K562 (cell line): Measurements from ENCODE around the gene IFNAR2. TPM values are rescaled to one million over a fixed set of nuclear protein-coding genes. Genes with fewer than 3 reads are reported as not detected.

ENCODE experiments used
- ATAC-seq: fragments of 200-7000 bp; cut with Tn5 transposase; 3 replicates; pipeline ENCODE4 v1.9.1; 2020; ENCODE audit warnings: moderate library complexity
- BruUV-seq: library from RNA; stranded (reverse); fragments of 400-500 nt; replicated peaks from 2 replicates; lab custom pipeline; 2021; lab: Mats Ljungman, UMichigan
- CTCF ChIA-PET: fragments of 300-600 bp; formaldehyde crosslinking; extraction: SDS; loops from one replicate; lab custom pipeline; 2021; ENCODE audit warnings: low intra/inter-chr PET ratio; lab: Yijun Ruan, JAX
- POLR2A ChIA-PET: fragments of 300-600, 350-650 bp; sonication (Branson Sonifier 250); formaldehyde crosslinking; extraction: SDS; loops from one replicate; lab custom pipeline; 2021; ENCODE audit warnings: antibody characterized with exemption, inconsistent platforms; lab: Yijun Ruan, JAX
- DNase-seq, 4 experiments: peaks; one replicate each; pipeline versions ENCODE4 v3.0.0 to v3.0.0-alpha.2; 2011 to 2018; ENCODE audit warnings: low spot score in 3 of 4, mixed read lengths in 3 of 4; ENCODE audit errors: extremely low read depth in 1 of 4
- FAIRE-seq: peaks from 2 replicates; lab custom pipeline; 2011; peaks lifted over from hg19 to GRCh38; lab: Jason Lieb, UNC
- H2AFZ ChIP-seq: 2 replicates; pipeline ENCODE4 v1.6.0; 2011; ENCODE audit warnings: low read depth, low read length, control low read depth, inconsistent platforms
- H3K27ac ChIP-seq: fragments of 200-600 bp; 3 replicates; pipeline ENCODE4 v1.8.0; 2011; ENCODE audit warnings: low read depth, mild to moderate bottlenecking, control low read depth, inconsistent platforms, low read length, moderate library complexity, mixed read lengths; ENCODE audit errors: extremely low read depth
- H3K27me3 ChIP-seq, 2 experiments: fragments of 300-600 bp in 1 of 2; 2 replicates in 1 of 2; 3 replicates in 1 of 2; pipeline versions ENCODE4 v1.6.0 to v1.8.0; 2011; ENCODE audit warnings: inconsistent platforms in 2 of 2, low read length in 2 of 2, mild to moderate bottlenecking in 1 of 2, mixed read lengths in 1 of 2, moderate library complexity in 1 of 2; ENCODE audit not compliant: control insufficient read depth in 2 of 2, insufficient read depth in 2 of 2
- H3K36me3 ChIP-seq: fragments of 300-600 bp; 3 replicates; pipeline ENCODE4 v1.8.0; 2011; ENCODE audit warnings: mild to moderate bottlenecking, low read length, inconsistent platforms; ENCODE audit not compliant: control insufficient read depth, insufficient read depth
- H3K4me1 ChIP-seq, 2 experiments: fragments of 200-600 bp in 1 of 2; replicated peaks in 1 of 2; 2 replicates in 1 of 2; 3 replicates in 1 of 2; pipeline versions ENCODE4 v1.5.1 to v1.8.0; 2011; ENCODE audit warnings: inconsistent platforms in 2 of 2, low read length in 2 of 2, mild to moderate bottlenecking in 1 of 2, mixed read lengths in 1 of 2, moderate library complexity in 1 of 2; ENCODE audit not compliant: control insufficient read depth in 2 of 2, insufficient read depth in 2 of 2
- H3K4me2 ChIP-seq: 2 replicates; pipeline ENCODE4 v1.6.1; 2011; ENCODE audit warnings: low read length, control low read depth, inconsistent platforms, mixed read lengths; ENCODE audit not compliant: insufficient read depth
- H3K4me3 ChIP-seq: fragments of 200-600 bp; sonication (generic), shearing (Covaris generic); 2 replicates; pipeline ENCODE4 v1.5.1; 2016; ENCODE audit warnings: control low read depth, inconsistent platforms
- H3K79me2 ChIP-seq: fragments of 200-600 bp; 3 replicates; pipeline ENCODE4 v1.8.0; 2011; ENCODE audit warnings: low read length, inconsistent platforms; ENCODE audit not compliant: control insufficient read depth, insufficient read depth
- H3K9ac ChIP-seq, 2 experiments: 2 replicates each; pipeline versions ENCODE4 v1.6.0 to v1.6.1; 2011; ENCODE audit warnings: low read depth in 2 of 2, low read length in 2 of 2, control low read depth in 1 of 2, inconsistent platforms in 1 of 2, mild to moderate bottlenecking in 1 of 2, mixed read lengths in 1 of 2; ENCODE audit not compliant: insufficient read depth in 1 of 2
- H3K9me1 ChIP-seq: one replicate; pipeline ENCODE4 v1.6.0; 2011; ENCODE audit warnings: inconsistent platforms, mild to moderate bottlenecking, low read length, moderate library complexity; ENCODE audit not compliant: control insufficient read depth, insufficient read depth
- H3K9me3 ChIP-seq: replicated peaks from 2 replicates; pipeline ENCODE4 v1.5.1; 2011; ENCODE audit warnings: low read depth, low read length, inconsistent platforms; ENCODE audit not compliant: control insufficient read depth, insufficient read depth
- H4K20me1 ChIP-seq: replicated peaks from 2 replicates; pipeline ENCODE4 v1.6.1; 2011; ENCODE audit warnings: low read length, inconsistent platforms, mixed read lengths; ENCODE audit not compliant: control insufficient read depth, insufficient read depth
- CBX3 ChIP-seq, 2 experiments: IDR thresholded peaks; 1 replicate in 1 of 2; 2 replicates in 1 of 2; pipeline ENCODE4 v1.6.1; 2012; ENCODE audit warnings: inconsistent platforms in 2 of 2, low read length in 2 of 2, borderline replicate concordance in 1 of 2, control low read depth in 1 of 2
- CC2D1A ChIP-seq: fragments of 450-650 bp; IDR thresholded peaks from 2 replicates; pipeline ENCODE4 v1.6.1; 2017; ENCODE audit warnings: mild to moderate bottlenecking
- E2F3 ChIP-seq: fragments of 250-450 bp; sonication (Bioruptor Pico); IDR thresholded peaks from 2 replicates; pipeline ENCODE4 v1.4.0; 2020; ENCODE audit warnings: mild to moderate bottlenecking
- FOXA3 ChIP-seq, 2 experiments: fragments of 450-650 bp in 1 of 2; sonication (generic) in 1 of 2; formaldehyde crosslinking; IDR thresholded peaks in 1 of 2; conservative IDR thresholded peaks in 1 of 2; 2 replicates each; pipeline versions ENCODE4 v1.4.0 to v1.8.0; 2020 to 2022; ENCODE audit warnings: mild to moderate bottlenecking in 2 of 2, missing genetic modification reagents in 1 of 2
- SIRT6 ChIP-seq: IDR thresholded peaks from one replicate; pipeline ENCODE4 v1.6.1; 2012; ENCODE audit warnings: low read depth, mild to moderate bottlenecking, control low read depth, inconsistent platforms, low read length, moderate library complexity
- SMAD1 ChIP-seq: fragments of 150-350 bp; IDR thresholded peaks from 2 replicates; pipeline ENCODE4 v1.6.1; 2014; ENCODE audit warnings: low read length, low read depth; ENCODE audit not compliant: partially characterized antibody
- STAT5B ChIP-seq: fragments of 250-450 bp; sonication (Bioruptor Pico); IDR thresholded peaks from 2 replicates; pipeline ENCODE4 v1.8.0; 2021; ENCODE audit warnings: mild to moderate bottlenecking, inconsistent platforms
- TAF1 ChIP-seq: IDR thresholded peaks from 2 replicates; pipeline ENCODE4 v1.6.1; 2011; ENCODE audit warnings: mild to moderate bottlenecking, low read length, moderate library complexity; ENCODE audit not compliant: insufficient read depth, control insufficient read depth, severe bottlenecking; ENCODE audit errors: extremely low read depth
- TFAP4 ChIP-seq: sonication (generic); formaldehyde crosslinking; IDR thresholded peaks from 2 replicates; pipeline ENCODE4 v1.8.0; 2022; ENCODE audit warnings: missing genetic modification reagents, mild to moderate bottlenecking, moderate library complexity, borderline replicate concordance
- ZNF140 ChIP-seq: fragments of 250-450 bp; sonication (Bioruptor Pico); IDR thresholded peaks from 2 replicates; pipeline ENCODE4 v1.8.0; 2021; ENCODE audit warnings: moderate library complexity, mild to moderate bottlenecking, inconsistent platforms
- WGBS: fragments of 100-300 bp; shearing (Covaris generic); methylation state at CpG from one replicate; pipeline ENCODE4 v1.1.6; 2016; ENCODE audit warnings: low coverage, mixed read lengths; ENCODE audit not compliant: insufficient coverage; ENCODE audit errors: missing lambda C conversion rate; 5-methylcytosine and 5-hydroxymethylcytosine counted together
- in situ Hi-C: fragments of 300-500 bp; cut with MboI; formaldehyde crosslinking; loops from 4 replicates; pipeline ENCODE4 v1.15.0; 2018; ENCODE audit warnings: inconsistent platforms, mixed read lengths
- intact Hi-C: fragments of 100-400 bp; cut with micrococcal nuclease; formaldehyde crosslinking; loops from 2 replicates; pipeline ENCODE4 v1.14.2; 2022
- polyA plus RNA-seq, 8 experiments: library from polyadenylated mRNA; depleted of rRNA in 4 of 8; stranded (reverse) in 5 of 8; unstranded in 3 of 8; fragments of >200 nt; fragmentation: Nextera tagmentation in 2 of 8; fragmentation: Illumina TruSeq in 1 of 8; extraction: Ambion mirVana in 2 of 8; extraction: Trizol in 1 of 8; gene quantifications; 2 replicates each; pipeline versions ENCODE4 v1.2.1 to v1.2.3, GENCODE V29; 2011 to 2014; ENCODE audit warnings: inconsistent platforms in 1 of 8, missing spikeins in 1 of 8
- total RNA-seq, 7 experiments: library from RNA; depleted of rRNA in 6 of 7; stranded (reverse); fragments of >200 nt in 6 of 7; fragmentation: Illumina TruSeq in 2 of 7; extraction: Trizol in 2 of 7; gene quantifications; 2 replicates each; pipeline versions ENCODE4 v1.2.1 to v1.2.3, GENCODE V29; 2011 to 2021; ENCODE audit warnings: low replicate concordance in 1 of 7
- TF ChIP-seq, protein P1 (sequence below): fragments of 250-450 bp; sonication (Bioruptor Pico); IDR thresholded peaks from 2 replicates; pipeline ENCODE4 v1.5.0; 2021; ENCODE audit warnings: mild to moderate bottlenecking, borderline replicate concordance
- TF ChIP-seq, protein P2 (sequence below): fragments of 200-800 bp; sonication (Bioruptor generic); IDR thresholded peaks from 2 replicates; pipeline ENCODE4 v1.6.1; 2017; ENCODE audit warnings: missing genetic modification characterization, missing compliant biosample characterization

Gene IFNAR2
- total and polyA plus RNA-seq, 9 of the 15 experiments (the other 6 are each of a cell fraction or from before 2014, with no cell fraction given) = 1.7 to 48.3 (median 8.4) TPM

DNA sequence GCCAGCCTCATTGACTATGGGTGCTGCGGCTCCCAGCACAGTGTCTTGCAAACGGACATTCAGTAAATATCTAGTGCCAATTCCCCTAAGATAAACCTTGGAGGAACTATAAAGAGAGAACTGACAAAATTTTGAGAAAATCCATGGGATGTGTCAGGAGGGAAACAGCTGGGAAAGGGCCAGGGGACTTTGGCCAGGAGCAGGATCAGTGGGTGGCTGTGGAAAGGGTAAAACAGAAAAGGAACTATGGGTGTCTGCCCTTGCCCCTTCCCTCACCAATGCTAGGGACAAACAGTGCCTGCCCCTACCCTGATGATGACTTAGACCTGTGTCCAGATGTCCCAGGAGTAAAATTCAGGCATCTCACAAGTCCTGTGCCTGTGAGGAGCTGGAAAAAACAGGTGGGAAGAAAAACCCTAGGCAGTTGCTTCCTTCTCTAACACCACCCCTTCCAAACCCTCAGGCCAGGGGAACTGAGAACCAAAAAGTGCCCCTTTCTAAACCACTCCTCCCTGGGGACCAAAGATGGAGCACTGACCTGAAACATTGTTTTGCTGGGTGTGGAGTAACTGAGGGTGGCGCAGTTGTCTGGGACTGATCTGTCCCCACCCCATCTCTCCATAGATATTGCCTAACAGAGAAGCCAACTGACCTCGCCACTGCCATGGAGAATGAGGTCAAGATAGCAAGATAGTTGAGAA, 22.1 kb upstream of the IFNAR2 start (continued):
- TF ChIP-seq, protein P1, sequence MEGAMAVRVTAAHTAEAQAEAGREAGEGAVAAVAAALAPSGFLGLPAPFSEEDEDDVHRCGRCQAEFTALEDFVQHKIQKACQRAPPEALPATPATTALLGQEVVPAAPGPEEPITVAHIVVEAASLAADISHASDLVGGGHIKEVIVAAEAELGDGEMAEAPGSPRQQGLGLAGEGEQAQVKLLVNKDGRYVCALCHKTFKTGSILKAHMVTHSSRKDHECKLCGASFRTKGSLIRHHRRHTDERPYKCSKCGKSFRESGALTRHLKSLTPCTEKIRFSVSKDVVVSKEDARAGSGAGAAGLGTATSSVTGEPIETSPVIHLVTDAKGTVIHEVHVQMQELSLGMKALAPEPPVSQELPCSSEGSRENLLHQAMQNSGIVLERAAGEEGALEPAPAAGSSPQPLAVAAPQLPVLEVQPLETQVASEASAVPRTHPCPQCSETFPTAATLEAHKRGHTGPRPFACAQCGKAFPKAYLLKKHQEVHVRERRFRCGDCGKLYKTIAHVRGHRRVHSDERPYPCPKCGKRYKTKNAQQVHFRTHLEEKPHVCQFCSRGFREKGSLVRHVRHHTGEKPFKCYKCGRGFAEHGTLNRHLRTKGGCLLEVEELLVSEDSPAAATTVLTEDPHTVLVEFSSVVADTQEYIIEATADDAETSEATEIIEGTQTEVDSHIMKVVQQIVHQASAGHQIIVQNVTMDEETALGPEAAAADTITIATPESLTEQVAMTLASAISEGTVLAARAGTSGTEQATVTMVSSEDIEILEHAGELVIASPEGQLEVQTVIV (CRISPR knock-in tag) = no peak
- TF ChIP-seq CC2D1A (no peak), SMAD1 (no peak), ZNF140 (CRISPR knock-in tag) (no peak), TFAP4 (CRISPR knock-in tag) (no peak), E2F3 (CRISPR knock-in tag) (no peak)

- DNase-seq (no peak), FAIRE-seq (no peak), ATAC-seq (no peak)
- BruUV-seq = no TSS peak
- 0% methylated on average over 1 of the region's 1 CpG for WGBS
- H3K27ac ChIP-seq = no peak overlapping the region
- H3K79me2 ChIP-seq = no peaks in the 10 kb centered on the region
- H3K4me2 ChIP-seq = no peak overlapping the region
- ChIA-PET POLR2A (no interaction called here), CTCF (no interaction called here)
- H3K36me3 ChIP-seq = no peaks in the 10 kb centered on the region
- no peak overlapping the region for H2AFZ ChIP-seq
- H3K9me1 ChIP-seq = no peaks in the 10 kb centered on the region
- H3K4me3 ChIP-seq = no peak overlapping the region
- H3K9ac ChIP-seq = no peak overlapping the region
- no peaks in the 10 kb centered on the region for H4K20me1 ChIP-seq
- 0 out of 2 replicates have a peak, but pooled peaks cover 3% of the 10 kb centered on the region for H3K9me3 ChIP-seq
- H3K27me3 ChIP-seq = no peaks in the 10 kb centered on the region
- intact Hi-C loops = no loop called here
- in situ Hi-C loops = no loop called here
- H3K4me1 ChIP-seq = peaks cover 15 to 24% of the 10 kb centered on the region in 2 experiments; a peak in 4 of 5 replicates
- TF ChIP-seq FOXA3 (CRISPR knock-in tag; conservative IDR thresholded peaks at IDR 0.05 in 1 of 2, IDR thresholded peaks at IDR 0.05 in 1 of 2) = no peak
- TF ChIP-seq, protein P2, sequence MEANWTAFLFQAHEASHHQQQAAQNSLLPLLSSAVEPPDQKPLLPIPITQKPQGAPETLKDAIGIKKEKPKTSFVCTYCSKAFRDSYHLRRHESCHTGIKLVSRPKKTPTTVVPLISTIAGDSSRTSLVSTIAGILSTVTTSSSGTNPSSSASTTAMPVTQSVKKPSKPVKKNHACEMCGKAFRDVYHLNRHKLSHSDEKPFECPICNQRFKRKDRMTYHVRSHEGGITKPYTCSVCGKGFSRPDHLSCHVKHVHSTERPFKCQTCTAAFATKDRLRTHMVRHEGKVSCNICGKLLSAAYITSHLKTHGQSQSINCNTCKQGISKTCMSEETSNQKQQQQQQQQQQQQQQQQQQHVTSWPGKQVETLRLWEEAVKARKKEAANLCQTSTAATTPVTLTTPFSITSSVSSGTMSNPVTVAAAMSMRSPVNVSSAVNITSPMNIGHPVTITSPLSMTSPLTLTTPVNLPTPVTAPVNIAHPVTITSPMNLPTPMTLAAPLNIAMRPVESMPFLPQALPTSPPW (CRISPR knock-in tag) = no peak
- TF ChIP-seq CBX3 (IDR thresholded peaks at IDR 0.05; ENCODE audit: borderline replicate concordance in 1 of 2, low read length in 2 of 2) = peak in 1 of 2 experiments; percentile 92; a peak in 2 of 3 replicates
- no peak for TF ChIP-seq SIRT6
- TF ChIP-seq STAT5B (CRISPR knock-in tag) = no peak
- no peak for TF ChIP-seq TAF1
Measured at GRCh38 chr21:33208534-33208933, 21.2 kb upstream of the IFNAR2 start.
